NCI-H526 (cell line): Measurements from ENCODE around the gene ROR1.

Experiments
- DNase-seq, 2 experiments: peaks; one replicate each; lab custom pipeline; 2025; lab: John Stamatoyannopoulos, UW

Gene ROR1

GRCh38 chr1:63883494-63884235, 109.8 kb downstream of the ROR1 start:
- DNase-seq, result peak in 1 of 2 experiments; percentile 7

DNA sequence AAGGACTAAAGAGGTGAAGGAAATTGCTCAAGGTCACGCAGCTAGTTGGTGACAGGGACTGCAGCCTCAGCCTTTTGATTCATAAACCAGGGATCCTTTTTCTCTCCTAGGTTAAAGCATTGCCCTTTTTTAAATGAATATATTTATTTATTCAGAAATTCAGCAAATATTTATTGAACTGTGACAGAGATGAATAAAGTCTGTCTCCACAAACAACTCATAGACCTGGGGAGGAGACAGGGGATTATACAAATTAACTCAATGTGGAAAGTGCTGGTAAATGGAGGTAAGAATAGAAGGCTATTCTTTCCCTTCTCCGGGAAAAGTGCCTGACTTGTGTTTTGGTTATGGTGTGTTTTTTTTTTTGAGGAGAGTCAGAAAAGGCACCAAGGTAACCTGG, 110.7 kb downstream of the ROR1 start:
- no peak for DNase-seq

GRCh38 chr1:63885899-63886298, 112.1 kb downstream of the ROR1 start:
- DNase-seq, result no peak

DNA sequence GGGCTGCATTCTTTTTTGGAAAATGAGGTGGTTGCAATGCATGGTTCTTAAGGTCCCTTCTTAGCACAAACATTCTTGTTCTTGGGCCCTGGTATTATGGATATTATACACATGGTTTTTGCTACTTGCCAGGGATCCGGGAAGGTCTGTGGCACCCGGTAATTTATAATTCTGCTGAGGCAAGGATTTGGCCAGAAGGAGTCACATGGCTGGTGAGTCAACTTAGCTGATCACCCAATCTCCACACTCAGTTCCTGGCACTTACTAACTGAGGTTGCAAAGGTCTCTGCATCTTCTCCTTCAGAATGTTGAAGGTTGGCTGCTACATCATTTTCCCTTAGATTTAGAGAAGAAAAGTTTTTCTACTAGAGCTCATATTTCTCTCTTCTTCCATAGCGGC, 112.5 kb downstream of the ROR1 start:
- DNase-seq, result no peak

DNA sequence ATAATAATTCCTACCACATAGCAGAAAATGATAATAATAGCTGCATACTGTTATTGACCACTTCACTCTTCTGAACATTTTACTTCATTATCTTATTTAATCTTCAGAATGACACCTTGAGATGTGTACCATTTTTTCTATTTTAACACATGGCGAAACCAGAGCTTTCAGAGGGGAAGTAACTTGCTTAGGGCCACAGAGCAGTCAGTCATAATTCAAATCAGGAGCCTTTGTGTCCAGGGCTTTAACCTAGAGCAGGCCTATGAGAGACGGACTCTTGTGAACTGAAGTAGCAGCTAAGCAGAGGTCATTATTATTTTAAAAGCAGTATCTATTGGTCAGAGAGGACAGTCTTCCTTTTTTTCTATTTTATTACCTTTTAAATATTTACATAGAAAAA, 114.0 kb downstream of the ROR1 start:
- no peak for DNase-seq

DNA sequence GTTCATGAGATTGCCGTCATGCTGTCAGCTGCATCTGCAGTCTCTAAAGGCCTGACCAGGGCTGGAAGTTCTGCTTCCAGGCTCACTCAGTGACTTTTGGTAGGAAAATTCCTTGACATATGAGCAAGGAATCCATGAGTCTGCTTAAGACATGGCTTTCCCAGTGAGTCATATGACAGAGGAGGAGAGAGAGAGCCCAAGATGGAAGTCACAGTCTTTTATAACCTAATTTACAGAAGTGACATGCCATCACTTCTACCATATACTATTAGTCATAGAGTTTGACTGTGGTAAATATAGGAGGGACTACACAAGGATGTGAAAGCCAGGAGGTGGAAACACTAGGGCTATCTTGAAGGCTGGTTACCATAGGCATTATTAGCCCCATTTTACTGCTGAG, 115.2 kb downstream of the ROR1 start:
- no peak for DNase-seq

DNA sequence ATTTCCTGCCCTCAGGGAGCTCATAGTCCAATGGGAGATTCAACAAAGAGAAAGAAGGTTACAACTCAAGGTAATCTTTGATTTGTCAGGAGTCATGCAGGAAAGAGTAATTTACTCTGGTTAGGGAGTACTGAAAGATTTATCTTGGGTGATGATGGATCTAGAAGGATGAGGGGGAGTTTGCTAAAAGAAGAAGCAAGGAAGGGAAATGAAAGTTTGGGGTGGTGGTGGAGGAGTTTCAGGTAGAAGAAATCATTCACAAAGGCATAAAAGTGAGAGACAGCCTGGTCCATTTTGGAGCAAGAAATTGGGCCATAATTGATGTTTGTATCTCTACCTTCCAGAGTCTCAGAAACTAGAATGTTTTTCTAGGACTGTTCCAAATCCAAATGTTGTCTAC, 116.7 kb downstream of the ROR1 start:
- DNase-seq, result no peak

- no peak for DNase-seq
Observed at GRCh38 chr1:63891060-63891690, 117.4 kb downstream of the ROR1 start.

GRCh38 chr1:63892632-63893395, 119.0 kb downstream of the ROR1 start:
- DNase-seq, result peak; percentile 47 to 57

GRCh38 chr1:63893976-63894375, 120.2 kb downstream of the ROR1 start:
- no peak for DNase-seq

- DNase-seq, result no peak
Observed at GRCh38 chr1:63894627-63895265, 120.9 kb downstream of the ROR1 start.

- DNase-seq, result no peak
Observed at GRCh38 chr1:63896755-63897154, 122.9 kb downstream of the ROR1 start.

GRCh38 chr1:63898428-63899196, 124.8 kb downstream of the ROR1 start:
- DNase-seq, result no peak

DNA sequence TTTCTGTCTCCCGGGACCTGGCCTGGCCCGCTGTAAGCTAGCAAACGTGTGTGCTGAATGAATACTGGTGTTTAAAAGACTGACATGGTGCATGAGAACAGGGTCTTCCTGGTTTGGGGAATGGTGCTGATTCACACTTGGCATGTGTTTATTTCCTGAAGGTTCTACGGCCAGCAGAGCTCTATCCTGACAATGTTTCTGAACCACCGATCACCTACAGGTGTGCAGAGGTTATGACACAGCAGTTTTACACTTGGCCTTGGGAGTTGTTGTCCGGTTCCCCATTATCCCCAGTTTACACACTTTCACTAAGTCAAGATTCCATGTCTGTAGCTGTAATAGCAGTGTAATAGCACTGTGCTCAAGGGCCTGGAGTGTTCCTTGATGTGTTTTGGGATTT, 127.3 kb downstream of the ROR1 start:
- no peak for DNase-seq

DNA sequence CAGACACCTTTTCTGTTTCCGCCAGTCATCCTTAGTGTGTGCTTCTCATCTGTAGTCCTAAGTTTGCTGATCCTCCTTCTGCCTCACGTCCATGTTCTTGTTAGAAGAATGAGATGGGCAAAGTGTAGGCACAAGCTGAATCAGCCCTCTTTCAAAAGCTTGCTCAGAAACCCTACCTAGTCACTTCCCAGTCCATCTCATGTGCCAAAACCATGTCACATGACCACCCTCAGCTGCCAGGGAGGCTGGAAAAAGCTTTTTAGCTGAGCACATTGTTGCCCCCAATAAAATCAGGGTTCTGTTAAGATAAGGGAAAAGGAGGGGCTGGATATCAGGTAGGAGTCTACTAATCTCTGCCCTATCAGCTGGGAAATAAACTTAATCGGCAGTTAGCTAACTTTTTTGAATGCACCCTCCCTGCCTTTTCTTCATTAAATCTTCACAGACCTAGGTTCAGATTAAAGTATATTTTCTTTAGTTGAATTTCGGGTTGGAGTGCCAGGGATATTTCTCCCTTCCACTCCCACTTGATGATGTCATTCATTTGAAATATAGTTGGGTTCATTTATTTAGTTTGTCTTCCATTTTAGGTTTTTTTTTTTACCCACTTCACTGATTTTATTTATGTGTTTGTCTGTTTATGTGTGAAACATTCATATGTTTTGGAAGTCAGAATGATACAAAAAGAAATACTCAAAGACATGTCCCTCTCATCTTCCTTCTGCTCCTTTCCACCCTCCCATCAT, 129.2 kb downstream of the ROR1 start:
- DNase-seq, result no peak

DNA sequence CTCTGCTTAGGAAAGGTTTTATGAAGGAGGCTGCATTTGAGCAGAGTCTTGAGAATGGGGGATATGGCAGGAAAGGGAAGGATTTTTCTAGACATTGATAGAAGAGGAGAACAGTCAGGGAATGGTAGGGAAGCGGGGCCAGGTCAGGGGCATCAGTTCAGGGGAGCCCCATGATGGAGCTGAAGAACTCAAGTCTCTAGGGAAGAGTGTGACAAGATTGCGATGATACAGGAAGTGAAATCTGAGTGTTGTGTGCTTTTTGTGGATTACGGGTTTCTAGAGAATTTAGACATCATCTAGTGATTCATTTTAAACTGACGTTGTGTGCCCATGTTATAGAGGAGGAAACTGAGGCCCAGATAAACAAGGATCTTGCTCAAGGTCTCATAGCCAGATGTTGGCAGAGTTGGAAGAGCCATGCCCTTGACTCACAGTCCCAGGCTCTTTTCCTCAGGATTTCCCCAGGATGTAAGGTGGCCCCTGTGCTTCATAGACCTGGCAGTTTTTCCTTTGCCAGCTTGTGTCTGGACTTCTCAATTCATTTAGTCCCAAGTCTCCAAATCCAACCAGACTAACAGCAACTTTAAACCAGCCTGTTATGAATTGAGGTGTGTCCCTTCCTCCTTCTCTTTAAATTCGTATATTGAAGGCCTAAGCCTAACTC, 130.3 kb downstream of the ROR1 start:
- no peak for DNase-seq

- no peak for DNase-seq
Observed at GRCh38 chr1:63904826-63905225, 131.0 kb downstream of the ROR1 start.

- DNase-seq, result peak; percentile 18 to 64
Observed at GRCh38 chr1:63906047-63906704, 132.4 kb downstream of the ROR1 start.

GRCh38 chr1:63907051-63907450, 133.2 kb downstream of the ROR1 start:
- no peak for DNase-seq

DNA sequence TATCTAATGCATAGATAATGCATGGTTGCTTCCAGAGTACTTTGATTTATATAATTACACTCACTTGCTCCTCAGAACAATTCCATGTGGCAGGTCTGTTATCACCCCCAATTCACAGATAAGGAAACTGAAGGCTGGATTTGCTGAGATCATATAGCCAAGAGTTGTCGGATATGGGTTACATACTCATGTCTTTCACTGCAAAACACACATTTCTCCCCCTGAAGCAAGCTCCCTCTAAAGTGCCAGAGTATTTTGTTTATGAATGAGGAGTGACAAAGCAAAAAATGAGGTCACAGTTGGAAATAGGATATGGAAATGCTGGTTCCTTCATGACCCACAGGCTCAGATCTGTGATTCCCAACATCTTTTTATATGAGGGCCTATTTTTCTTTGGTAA, 134.2 kb downstream of the ROR1 start:
- no peak for DNase-seq
